Measurements from ENCODE around the gene DOCK10. TPM values are rescaled to one million over a fixed set of nuclear protein-coding genes. Genes with fewer than 3 reads are reported as not detected.

Gene DOCK10
- total RNA-seq, 1 experiment from 2014 or later = 65.3 TPM

- DNase-seq (ENCODE audit: low read depth) = peak; percentile 97
These were observed 204.7 kb downstream of the DOCK10 start for GRCh38 chr2:224837558-224837957.

- DNase-seq (ENCODE audit: low read depth) = no peak
These were observed 205.2 kb downstream of the DOCK10 start for GRCh38 chr2:224837066-224837465.

DNA sequence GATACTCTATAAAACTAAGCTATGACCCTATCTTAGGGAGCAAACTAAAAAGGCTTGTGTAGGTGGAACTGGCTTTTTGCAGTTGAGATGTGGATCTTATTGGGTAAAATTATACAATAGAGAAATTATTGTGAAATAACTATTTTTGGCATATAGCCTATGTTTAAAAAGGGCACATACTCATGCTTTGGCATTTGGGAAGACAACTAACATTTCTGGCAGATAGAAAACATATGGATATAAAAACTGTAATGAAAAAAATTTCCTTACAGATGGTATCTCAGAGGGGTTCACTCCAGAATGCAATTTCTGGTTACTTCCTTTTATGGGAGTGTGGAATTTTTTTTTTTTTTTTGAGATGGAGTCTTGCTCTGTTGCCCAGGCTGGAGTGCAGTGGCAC, 206.0 kb downstream of the DOCK10 start:
- no peak for DNase-seq (ENCODE audit: low read depth)

DNA sequence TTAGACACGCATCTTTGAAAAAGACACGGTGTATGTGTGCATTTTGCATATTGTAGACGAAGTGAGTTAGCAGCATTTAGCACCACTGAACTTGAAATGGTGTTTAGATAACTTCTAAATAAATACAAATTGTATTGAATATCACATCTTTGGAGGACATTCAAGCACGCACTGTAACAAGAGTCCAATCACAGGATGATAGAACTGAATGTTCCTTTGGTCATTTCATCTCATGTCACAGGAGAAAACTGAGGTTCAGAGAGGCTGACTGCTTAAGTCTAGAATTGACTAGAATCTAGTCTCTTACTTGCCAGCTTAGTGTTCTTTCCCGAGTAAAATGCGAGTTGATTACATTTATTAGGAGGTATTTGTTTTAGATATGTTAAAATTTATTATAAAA, 206.9 kb downstream of the DOCK10 start:
- no peak for DNase-seq (ENCODE audit: low read depth)

GRCh38 chr2:224833986-224834385, 208.3 kb downstream of the DOCK10 start:
- DNase-seq (ENCODE audit: low read depth) = no peak

DNA sequence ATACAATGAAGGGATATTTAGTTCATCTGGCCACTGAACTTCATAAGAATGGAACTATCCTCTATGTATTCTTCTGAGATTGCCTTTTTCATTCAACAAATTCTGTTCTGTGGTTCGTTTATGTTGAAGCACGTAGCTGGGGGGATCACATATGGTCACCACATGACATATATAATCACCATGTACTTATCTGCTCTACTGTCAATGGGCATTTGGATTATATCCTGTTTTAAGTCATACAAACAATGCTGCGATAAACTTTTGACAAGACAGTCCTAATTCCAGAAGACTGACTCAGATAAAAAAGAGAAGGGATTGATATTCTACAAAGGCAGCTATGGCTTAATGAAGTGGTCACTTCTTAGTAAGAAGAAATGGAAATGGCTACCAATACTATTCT, 210.1 kb downstream of the DOCK10 start:
- no peak for DNase-seq (ENCODE audit: low read depth)

- no peak for DNase-seq (ENCODE audit: low read depth)
These were observed 210.7 kb downstream of the DOCK10 start for GRCh38 chr2:224831530-224831929.

DNA sequence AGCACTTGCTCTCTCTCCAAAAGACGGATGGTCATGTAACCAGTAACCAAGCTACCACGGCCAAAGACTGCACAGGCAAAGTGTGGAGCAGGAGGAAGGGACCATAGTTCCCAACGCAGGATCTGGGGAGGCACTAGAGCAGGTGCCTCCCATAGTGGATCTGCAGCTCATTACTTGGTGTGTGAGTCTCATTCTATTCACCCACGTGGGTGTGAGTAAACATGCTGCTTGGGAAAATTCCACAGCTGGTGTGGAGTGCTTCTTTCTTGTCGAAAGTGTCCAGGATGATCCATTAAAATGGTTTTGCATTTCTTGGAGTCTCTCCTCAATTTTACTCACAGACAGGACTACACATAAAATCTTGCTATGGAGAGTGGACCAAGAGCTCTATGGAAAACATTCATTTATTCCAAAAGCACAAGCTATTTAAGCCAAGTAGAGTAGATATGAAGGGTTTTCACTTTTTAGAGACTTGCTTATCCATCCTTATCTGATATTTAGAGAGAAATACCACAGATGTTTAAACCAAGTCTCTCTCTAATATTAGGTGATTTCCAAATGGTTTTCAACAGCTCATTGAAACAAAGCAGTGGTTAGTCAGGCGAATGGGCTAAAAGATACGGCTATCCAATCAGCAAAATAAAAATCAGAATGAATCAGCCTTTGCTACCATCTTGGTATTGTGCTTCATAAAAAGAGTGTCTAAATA, 221.8 kb downstream of the DOCK10 start:
- DNase-seq (ENCODE audit: low read depth) = no peak

DNA sequence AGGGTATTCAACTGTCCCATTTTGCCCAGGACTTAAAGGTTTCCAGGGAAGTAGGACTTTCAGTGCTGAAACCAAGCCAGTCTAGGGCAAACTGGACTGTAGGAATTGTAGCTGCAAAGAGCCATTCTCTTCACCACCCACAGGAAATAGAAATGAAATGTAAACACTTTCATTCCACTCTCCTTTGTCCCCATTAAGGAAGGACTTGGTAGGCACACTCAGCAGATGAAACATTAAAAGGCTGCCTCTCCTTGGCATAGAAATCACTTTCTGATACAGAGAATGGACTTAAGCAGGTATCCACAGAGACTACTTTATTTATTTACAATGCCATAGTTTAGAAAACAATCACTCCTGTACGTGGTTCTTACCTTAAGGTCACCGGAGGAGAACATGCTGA, 223.2 kb downstream of the DOCK10 start:
- DNase-seq (ENCODE audit: low read depth) = no peak

DNA sequence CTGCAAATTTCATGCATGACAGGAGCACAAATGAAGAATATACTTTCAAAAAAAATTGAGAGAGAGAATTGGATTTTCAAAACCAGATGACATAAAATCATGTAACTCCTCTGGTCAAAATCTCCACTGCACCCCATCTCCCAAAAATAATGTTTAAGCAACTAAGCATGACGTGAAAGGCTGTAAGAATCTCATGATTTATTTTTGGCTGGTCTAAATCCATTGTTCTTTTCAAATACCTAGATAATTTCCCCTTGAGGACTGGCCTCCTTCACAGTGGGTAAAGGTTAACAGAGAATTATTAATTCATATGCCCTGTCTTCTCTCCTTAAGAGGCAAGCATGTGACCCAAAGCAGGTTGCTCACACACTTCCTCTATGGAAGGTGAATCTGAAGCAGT, 224.6 kb downstream of the DOCK10 start:
- no peak for DNase-seq (ENCODE audit: low read depth)

- peak; percentile 81 for DNase-seq (ENCODE audit: low read depth)
These were observed 225.5 kb downstream of the DOCK10 start for GRCh38 chr2:224816816-224817215.

- no peak for DNase-seq (ENCODE audit: low read depth)
These were observed 228.7 kb downstream of the DOCK10 start for GRCh38 chr2:224813578-224813977.

GRCh38 chr2:224807153-224807964, 234.9 kb downstream of the DOCK10 start:
- DNase-seq (ENCODE audit: low read depth) = no peak

DNA sequence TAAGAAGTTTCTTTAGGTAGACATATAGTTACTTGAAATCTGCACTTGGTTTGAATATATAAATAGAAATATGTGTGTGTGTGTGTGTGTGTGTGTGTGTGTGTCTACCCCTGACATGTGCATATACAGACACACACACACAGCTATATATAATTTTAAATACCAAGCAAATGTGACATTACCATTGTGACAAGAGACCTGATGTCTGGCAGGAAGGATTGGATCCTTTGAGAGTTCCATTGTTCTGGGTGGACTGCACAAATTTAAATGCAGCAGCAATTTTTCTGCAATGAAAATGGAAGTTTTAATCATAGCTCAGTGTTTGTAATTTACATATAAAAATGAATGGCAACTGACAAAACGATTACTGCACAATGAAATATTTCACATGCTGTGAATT, 238.3 kb downstream of the DOCK10 start:
- DNase-seq (ENCODE audit: low read depth) = no peak

DNA sequence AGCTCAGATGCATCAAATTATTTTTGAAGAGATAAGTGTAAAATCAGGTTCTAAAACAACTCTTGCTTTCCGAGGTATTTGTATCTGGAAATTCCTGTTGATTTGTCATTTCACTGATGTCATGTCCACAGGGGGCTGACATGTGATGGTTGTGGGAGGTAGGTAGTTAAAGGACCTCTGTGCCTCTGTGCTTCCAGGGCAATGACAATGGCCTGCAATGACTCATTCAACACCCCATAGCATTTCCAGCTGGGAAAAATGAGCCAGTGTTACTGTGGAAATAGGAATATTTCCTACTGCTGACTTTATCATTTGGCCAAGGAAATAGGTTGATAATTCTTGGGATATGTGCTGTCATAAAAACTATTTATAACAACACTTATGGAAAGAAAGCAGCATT, 239.9 kb downstream of the DOCK10 start:
- peak; percentile 32 for DNase-seq (ENCODE audit: low read depth)

- no peak for DNase-seq (ENCODE audit: low read depth)
These were observed 240.9 kb downstream of the DOCK10 start for GRCh38 chr2:224801360-224801759.

DNA sequence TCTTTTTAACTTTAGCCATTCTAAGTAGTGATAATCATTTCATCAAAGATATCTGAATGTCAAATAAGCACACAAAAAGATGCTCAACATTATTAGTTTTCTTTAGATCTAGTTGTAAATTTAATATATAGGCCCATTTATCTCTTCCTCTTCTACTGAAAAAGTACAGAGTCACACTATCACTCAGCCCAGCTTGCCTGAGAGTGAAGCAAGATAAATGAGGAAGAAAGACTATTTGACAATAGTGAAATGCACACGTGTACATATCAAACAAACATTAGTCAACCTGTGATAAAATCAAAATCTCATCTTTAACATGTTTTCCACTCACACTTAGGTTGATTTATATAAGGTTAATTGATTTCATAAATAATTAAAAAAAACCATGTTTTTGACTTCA, 242.6 kb downstream of the DOCK10 start:
- DNase-seq (ENCODE audit: low read depth) = no peak

DNA sequence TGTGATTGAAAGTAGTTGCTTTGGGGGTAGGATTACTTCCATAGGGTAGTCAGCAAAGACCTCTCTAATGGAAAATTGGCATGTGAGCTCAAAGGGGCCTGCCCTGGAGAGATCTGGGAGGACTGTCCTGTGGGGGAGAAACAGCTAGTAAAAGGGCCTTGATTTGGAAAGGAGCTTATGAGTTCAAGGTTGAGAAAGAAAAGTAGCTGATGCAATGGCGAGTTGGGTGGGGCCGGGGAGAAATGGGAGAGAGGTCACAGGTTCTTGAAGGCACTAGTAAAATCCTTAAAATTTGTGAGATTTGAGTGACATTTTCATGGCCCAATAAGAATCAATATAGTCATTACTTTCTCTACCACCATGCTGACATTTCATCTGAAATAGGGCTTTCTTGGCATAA, 244.1 kb downstream of the DOCK10 start:
- no peak for DNase-seq (ENCODE audit: low read depth)

DNA sequence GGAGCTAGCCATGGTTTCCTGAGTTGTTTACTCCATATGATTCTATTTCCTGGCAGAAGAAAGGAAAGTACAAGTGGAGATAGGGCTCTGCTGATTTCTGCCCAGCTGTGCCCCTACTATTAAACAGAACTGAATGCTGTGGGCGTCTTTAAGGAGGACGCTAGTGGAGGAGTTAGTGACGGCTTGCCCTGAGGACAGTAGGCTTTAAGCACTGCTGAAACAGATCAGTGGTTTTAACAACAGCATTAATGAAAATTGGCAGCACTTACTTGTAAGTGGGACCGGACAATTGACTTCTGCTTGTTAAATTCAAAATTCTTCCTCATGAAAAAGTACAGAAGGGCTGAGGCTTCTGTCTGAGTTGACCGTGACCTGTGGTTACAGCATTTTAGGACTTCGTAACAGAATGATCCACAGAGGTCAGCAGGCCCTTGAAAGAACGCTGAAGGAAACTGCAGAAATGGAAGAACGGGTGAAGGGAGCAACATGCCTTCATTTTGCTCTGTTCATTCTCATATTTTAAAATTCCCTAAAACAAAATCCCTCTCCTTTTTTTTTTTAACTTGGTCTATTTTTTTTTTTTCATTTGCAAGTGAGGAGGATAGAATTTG, 245.5 kb downstream of the DOCK10 start:
- DNase-seq (ENCODE audit: low read depth) = no peak

DNA sequence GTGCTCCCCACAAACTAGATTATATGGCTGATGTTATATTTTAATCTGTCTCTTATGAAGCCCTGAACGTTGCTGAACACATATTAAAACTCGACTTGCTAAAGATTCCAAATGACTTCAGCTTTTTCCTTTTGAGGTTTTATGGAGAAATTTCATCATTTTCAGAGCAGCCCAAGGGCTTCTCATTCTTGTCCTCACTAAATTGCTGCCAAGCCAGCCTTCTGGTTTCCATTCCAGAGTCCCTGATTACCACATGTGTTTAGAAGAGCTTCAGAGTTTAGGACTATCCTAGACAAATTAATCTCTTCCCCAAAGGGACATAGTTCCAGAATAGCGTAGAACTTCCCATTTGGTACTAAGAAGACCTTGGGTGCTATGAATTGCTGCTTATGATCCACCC, 248.3 kb downstream of the DOCK10 start:
- no peak for DNase-seq (ENCODE audit: low read depth)

- no peak for DNase-seq (ENCODE audit: low read depth)
These were observed 255.4 kb downstream of the DOCK10 start for GRCh38 chr2:224786848-224787247.

DNA sequence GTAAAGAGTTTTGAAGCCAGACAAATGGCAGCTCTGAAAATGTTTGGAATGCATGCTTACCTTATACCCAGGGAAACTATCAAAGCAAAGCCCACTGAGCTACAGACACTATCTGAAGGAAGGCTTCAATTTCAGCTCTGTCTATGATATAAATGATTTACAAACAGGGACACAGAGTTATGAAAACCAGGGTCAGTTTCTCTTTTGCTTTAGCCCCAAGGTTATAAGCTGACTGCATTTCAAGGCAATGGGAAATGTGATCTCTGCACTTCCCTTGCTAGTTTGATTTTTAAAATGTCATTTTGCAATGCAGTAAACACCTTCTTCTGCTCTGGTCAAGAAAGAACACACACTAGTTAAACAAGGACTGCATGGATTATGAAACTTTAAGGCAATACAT, 260.9 kb downstream of the DOCK10 start:
- DNase-seq (ENCODE audit: low read depth) = no peak

- DNase-seq (ENCODE audit: low read depth) = no peak
These were observed 261.4 kb downstream of the DOCK10 start for GRCh38 chr2:224780823-224781222.
